Esophagus (tissue), 2 donors: ENCODE data around the gene NOL9. TPM values are rescaled to one million over a fixed set of nuclear protein-coding genes. Genes with fewer than 3 reads are reported as not detected.
"Not testable (repeated sequence)": the region's sequence is repeated elsewhere in the genome, so short reads cannot be mapped to it uniquely, and the experiment has no call there.

Experiments
- H3K27ac ChIP-seq, 2 donors: one replicate each; pipeline ENCODE4 v1.5.1; 2013; ENCODE audit warnings: low read depth in 2 of 2, mild to moderate bottlenecking in 2 of 2, inconsistent platforms in 1 of 2, low read length in 1 of 2, moderate library complexity in 1 of 2
- H3K27me3 ChIP-seq, 2 donors: one replicate each; pipeline ENCODE4 v1.6.1; 2013; ENCODE audit warnings: low read length in 2 of 2, control low read depth in 1 of 2, mild to moderate bottlenecking in 1 of 2; ENCODE audit not compliant: insufficient read depth in 2 of 2, control insufficient read depth in 1 of 2
- H3K36me3 ChIP-seq, 2 donors: one replicate each; pipeline ENCODE4 v1.6.1; 2013; ENCODE audit warnings: low read length in 1 of 2; ENCODE audit not compliant: control insufficient read depth in 2 of 2, insufficient read depth in 2 of 2
- H3K4me1 ChIP-seq, 2 donors: one replicate each; pipeline ENCODE4 v1.6.1; 2013; ENCODE audit warnings: low read length in 1 of 2; ENCODE audit not compliant: control insufficient read depth in 2 of 2, insufficient read depth in 2 of 2
- H3K4me3 ChIP-seq, 2 donors: one replicate each; pipeline ENCODE4 v1.5.1; 2013; ENCODE audit warnings: low read length in 2 of 2, mild to moderate bottlenecking in 2 of 2, low read depth in 1 of 2, moderate library complexity in 1 of 2
- H3K9me3 ChIP-seq, 2 donors: one replicate each; pipeline ENCODE4 v1.6.1; 2013; ENCODE audit warnings: mild to moderate bottlenecking in 2 of 2, low read depth in 1 of 2, low read length in 1 of 2, moderate library complexity in 1 of 2; ENCODE audit not compliant: control insufficient read depth in 2 of 2, insufficient read depth in 1 of 2
- WGBS, 2 donors: extraction: QIAGEN DNeasy Blood & Tissue Kit; methylation state at CpG; one replicate each; pipeline ENCODE4 v1.1.7; 2013; 5-methylcytosine and 5-hydroxymethylcytosine counted together
- polyA plus RNA-seq, 2 donors: library from polyadenylated mRNA; stranded (reverse); fragments of 200-250 nt; gene quantifications; one replicate each; pipeline ENCODE4 v1.2.3, GENCODE V29; 2013
- donor health status: healthy with polysubstance abuse.
- donor health status: Bipolar disorder and iron deficiency.

Gene NOL9
- polyA plus RNA-seq, 2 donors: 3.8 to 5.7 TPM

DNA sequence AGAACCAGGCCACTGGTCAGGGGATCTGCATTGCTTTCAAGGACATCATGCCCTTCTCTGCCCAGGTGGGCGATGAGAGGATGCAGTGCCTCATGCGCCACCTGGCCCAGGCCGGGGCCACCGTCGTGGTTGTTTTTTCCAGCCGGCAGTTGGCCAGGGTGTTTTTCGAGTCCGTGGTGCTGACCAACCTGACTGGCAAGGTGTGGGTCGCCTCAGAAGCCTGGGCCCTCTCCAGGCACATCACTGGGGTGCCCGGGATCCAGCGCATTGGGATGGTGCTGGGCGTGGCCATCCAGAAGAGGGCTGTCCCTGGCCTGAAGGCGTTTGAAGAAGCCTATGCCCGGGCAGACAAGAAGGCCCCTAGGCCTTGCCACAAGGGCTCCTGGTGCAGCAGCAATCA is 20.5 kb upstream of the NOL9 start:
- H3K4me3 ChIP-seq: no peak overlapping the region
- H3K36me3 ChIP-seq: no peaks in the 10 kb centered on the region
- peaks cover 0 to 7% of the 10 kb centered on the region in 2 donors for H3K9me3 ChIP-seq
- H3K27ac ChIP-seq: no peak overlapping the region
- peaks cover 4 to 5% of the 10 kb centered on the region in 2 donors for H3K4me1 ChIP-seq
- no peaks in the 10 kb centered on the region for H3K27me3 ChIP-seq
- 75 to 86% methylated on average over 14 of the region's 14 CpGs for WGBS, 2 donors

GRCh38 chr1:6574025-6574620 is 19.8 kb upstream of the NOL9 start:
- Histone ChIP-seq H3K36me3 (no peaks in the 10 kb centered on the region), H3K9me3 (peaks cover 0 to 7% of the 10 kb centered on the region in 2 donors), H3K4me3 (no peak overlapping the region), H3K4me1 (peaks cover 1% of the 10 kb centered on the region in 2 donors), H3K27ac (no peak overlapping the region), H3K27me3 (no peaks in the 10 kb centered on the region)
- WGBS, 2 donors: 77 to 83% methylated on average over 8 of the region's 8 CpGs

GRCh38 chr1:6572653-6573383 is 18.5 kb upstream of the NOL9 start:
- WGBS, 2 donors: 75 to 76% methylated on average over 12 of the region's 12 CpGs
- H3K9me3 ChIP-seq: peaks cover 0 to 7% of the 10 kb centered on the region in 2 donors
- no peaks in the 10 kb centered on the region for H3K27me3 ChIP-seq
- no peak overlapping the region for H3K4me3 ChIP-seq
- H3K27ac ChIP-seq: no peak overlapping the region
- no peaks in the 10 kb centered on the region for H3K36me3 ChIP-seq
- no peaks in the 10 kb centered on the region for H3K4me1 ChIP-seq

DNA sequence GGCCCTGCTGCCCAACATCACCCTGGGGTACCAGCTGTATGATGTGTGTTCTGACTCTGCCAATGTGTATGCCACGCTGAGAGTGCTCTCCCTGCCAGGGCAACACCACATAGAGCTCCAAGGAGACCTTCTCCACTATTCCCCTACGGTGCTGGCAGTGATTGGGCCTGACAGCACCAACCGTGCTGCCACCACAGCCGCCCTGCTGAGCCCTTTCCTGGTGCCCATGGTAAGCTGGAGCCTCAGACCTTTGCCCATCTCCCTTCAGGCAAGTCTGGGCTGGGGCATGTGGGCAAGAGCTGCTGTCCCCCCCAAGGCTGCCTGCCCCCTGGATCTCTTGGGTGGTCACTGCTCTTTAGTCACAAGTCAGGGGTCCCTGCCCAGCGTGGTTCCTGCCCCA is 16.7 kb upstream of the NOL9 start:
- no peaks in the 10 kb centered on the region for H3K27me3 ChIP-seq
- no peaks in the 10 kb centered on the region for H3K36me3 ChIP-seq
- H3K9me3 ChIP-seq: peaks cover 0 to 7% of the 10 kb centered on the region in 2 donors
- H3K4me3 ChIP-seq: no peak overlapping the region
- no peaks in the 10 kb centered on the region for H3K4me1 ChIP-seq
- no peak overlapping the region for H3K27ac ChIP-seq
- WGBS, 2 donors: 76 to 82% methylated on average over 5 of the region's 5 CpGs

DNA sequence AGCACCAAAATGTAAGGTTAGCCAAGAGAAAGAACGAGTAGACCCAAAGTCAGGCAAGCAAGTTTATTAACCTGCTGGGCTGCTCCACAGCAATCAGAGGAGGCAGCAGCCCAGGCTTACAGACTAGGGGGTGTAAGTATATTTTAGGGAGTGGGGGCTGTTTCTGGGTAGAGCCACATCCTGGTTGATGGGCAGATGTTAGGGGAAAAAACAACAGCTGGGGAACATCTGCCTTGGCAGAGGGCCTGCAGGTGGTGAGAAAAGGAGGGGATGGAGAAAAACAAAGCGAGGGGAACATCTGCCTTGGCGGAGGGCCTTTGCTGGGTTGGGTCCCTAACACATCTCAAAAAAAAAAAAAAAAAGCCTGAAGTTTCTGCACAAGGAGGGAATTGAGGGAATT is 15.8 kb upstream of the NOL9 start:
- Histone ChIP-seq H3K4me3 (no peak overlapping the region), H3K4me1 (no peaks in the 10 kb centered on the region), H3K27me3 (no peaks in the 10 kb centered on the region), H3K36me3 (no peaks in the 10 kb centered on the region), H3K9me3 (peaks cover 0 to 7% of the 10 kb centered on the region in 2 donors), H3K27ac (no peak overlapping the region)
- WGBS, 2 donors: 58 to 82% methylated on average over 3 of the region's 3 CpGs

GRCh38 chr1:6569033-6569432 is 14.7 kb upstream of the NOL9 start:
- 92 to 93% methylated on average over 11 of the region's 11 CpGs for WGBS, 2 donors
- no peaks in the 10 kb centered on the region for H3K36me3 ChIP-seq
- H3K27me3 ChIP-seq: no peaks in the 10 kb centered on the region
- H3K4me1 ChIP-seq: no peaks in the 10 kb centered on the region
- H3K27ac ChIP-seq: no peak overlapping the region
- H3K4me3 ChIP-seq: no peak overlapping the region
- H3K9me3 ChIP-seq: peaks cover 0 to 7% of the 10 kb centered on the region in 2 donors

DNA sequence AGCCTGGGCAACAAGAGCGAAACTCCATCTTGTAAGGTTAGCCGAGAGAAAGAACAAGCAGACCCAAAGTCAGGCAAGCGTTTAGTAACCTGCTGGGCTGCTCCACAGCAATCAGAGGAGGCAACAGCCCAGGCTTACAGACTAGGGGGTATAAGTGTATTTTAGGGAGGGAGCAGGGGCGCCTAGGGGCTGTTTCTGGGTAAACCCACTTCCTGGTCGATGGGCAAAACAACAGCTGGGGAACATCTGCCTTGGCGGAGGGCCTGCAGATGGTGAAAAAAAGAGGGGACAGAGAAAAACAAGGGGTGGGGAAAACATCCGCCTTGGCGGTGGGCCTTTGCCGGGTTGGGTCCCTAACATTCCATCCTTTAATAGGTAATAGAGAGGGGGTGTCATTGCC is 6.0 kb upstream of the NOL9 start:
- 63 to 66% methylated on average over 9 of the region's 9 CpGs for WGBS, 2 donors

GRCh38 chr1:6559161-6559560 is 4.8 kb upstream of the NOL9 start:
- WGBS, 2 donors: 73 to 77% methylated on average over 11 of the region's 11 CpGs
- not testable (repeated sequence) for H3K9me3 ChIP-seq, H3K36me3 ChIP-seq, H3K27ac ChIP-seq, H3K27me3 ChIP-seq, H3K4me3 ChIP-seq, H3K4me1 ChIP-seq

More for the DNA sequence above, 6.0 kb upstream of the NOL9 start:
- no peak overlapping the region for H3K27ac ChIP-seq
- no peaks in the 10 kb centered on the region for H3K4me1 ChIP-seq
- H3K27me3 ChIP-seq: no peaks in the 10 kb centered on the region
- H3K36me3 ChIP-seq: no peaks in the 10 kb centered on the region
- H3K4me3 ChIP-seq: no peak overlapping the region
- H3K9me3 ChIP-seq: no peaks in the 10 kb centered on the region

DNA sequence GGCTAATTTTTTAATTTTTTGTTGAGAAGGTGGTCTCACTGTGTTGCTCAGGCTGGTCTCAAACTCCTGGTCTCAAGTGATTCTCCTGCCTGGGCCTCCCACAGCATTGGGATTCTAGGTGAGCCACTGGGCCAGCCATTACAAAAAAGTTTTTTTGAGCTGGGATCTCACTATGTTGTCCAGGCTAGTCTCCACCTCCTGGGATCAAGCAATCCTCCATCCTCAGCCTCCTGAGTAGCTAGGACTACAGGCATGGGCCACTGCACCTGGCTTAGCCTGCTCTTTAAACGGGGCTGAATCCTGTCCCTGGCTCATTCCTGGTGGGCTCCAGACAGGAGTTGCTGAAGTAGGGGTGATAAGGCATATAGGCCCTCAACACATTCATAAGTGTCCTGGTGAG is 3.3 kb upstream of the NOL9 start:
- Histone ChIP-seq H3K27me3 (no peaks in the 10 kb centered on the region), H3K4me3 (no peak overlapping the region), H3K36me3 (no peaks in the 10 kb centered on the region), H3K27ac (no peak overlapping the region), H3K9me3 (no peaks in the 10 kb centered on the region), H3K4me1 (peaks cover 0 to 10% of the 10 kb centered on the region in 2 donors)
- WGBS, 2 donors: 63 to 86% methylated on average over 1 of the region's 1 CpG
